ENCODE data around the gene DBX1.
"Not testable (repeated sequence)": the region's sequence is repeated elsewhere in the genome, so short reads cannot be mapped to it uniquely, and the experiment has no call there.

The DBX1 gene

DNA sequence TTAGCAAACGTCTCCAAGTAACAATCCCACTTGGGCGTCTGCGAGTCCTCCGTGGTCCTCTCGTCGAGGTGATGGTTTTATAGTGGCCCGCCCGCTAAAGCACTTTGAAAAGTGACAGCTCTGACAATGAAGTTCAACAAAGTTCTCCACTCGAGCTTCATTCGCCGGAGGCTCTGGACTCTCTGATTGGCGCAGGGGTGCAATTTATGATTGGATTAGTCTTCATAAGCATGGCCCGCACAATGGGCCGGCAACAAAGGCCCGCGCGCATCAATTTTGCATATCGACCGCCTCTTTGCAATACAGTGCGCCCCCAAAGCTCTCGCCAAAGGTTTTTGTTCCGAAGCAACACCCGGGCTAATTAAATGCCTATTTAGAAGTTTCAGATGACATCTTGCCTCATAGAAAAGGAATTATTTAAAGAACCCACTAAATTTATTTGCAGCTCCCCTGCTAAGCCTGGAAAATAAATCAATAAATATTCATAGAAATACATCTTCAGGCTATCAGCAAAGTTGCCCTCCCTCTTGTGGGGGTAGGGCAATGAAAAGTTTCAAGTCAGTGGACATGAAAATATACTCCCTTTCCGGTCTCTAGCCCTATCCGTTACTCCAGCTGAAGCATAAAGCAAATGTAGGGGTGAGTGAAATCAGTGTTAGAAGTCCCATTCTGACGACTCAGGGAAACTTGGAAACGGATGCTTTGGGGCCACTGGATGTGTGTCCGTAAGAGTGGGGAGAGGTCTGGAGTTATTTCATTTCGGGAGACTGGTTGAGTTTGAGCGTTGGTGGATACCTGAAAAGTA, at the start of gene DBX1:
Gene DBX1 (minus strand): TSS at position 51 of the 805 bp plus-strand sequence. CDS start 151 bp downstream, outside the sequence.
- DNase-seq (ENCODE audit: low read depth, low spot score): no peak

- no peak for DNase-seq (ENCODE audit: low read depth, low spot score)
Measured at GRCh38 chr11:20208622-20209111, 48.4 kb upstream of the DBX1 start.

- no peak for DNase-seq (ENCODE audit: low read depth, low spot score)
Measured at GRCh38 chr11:20207781-20208621, 47.7 kb upstream of the DBX1 start.

GRCh38 chr11:20205807-20206206, 45.5 kb upstream of the DBX1 start:
- no peak for DNase-seq (ENCODE audit: low read depth, low spot score)

DNA sequence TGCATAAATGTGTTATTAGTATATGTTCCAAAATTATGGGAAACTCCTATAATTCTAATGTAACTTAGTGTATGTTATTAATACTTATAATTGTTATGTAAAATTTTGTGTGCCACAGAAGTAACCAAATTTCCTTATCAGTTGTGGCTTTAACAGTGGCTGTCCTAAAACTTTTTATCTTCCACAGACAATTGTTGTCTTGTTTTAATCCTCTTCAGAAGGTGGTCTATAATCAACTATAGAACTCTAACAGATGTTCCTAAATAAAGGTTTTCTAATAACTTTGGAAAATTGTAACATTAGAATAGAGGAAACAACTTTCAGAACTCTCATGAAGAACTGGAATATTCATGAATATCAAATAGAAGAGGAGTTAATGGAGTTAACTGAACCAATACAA, 44.4 kb upstream of the DBX1 start:
- DNase-seq (ENCODE audit: low read depth, low spot score): no peak

DNA sequence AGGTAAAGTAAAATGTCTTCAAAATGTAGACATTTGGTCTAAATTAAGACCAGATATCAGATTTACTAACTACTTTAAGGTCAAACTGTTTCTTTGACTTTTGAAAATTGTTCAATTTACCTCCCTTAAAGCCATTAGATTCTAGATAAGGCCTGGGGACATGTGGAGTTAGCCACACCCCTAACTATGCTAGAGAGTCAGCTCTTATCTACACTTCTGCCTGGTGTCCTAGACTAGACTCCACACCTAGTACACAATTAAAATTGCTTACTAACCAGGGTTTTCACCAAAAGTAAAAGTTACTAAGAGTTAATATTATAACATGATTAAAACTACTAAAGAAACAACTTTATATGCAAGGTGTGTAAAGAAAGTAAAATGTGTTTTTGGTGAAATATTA, 43.6 kb upstream of the DBX1 start:
- no peak for DNase-seq (ENCODE audit: low read depth, low spot score)

DNA sequence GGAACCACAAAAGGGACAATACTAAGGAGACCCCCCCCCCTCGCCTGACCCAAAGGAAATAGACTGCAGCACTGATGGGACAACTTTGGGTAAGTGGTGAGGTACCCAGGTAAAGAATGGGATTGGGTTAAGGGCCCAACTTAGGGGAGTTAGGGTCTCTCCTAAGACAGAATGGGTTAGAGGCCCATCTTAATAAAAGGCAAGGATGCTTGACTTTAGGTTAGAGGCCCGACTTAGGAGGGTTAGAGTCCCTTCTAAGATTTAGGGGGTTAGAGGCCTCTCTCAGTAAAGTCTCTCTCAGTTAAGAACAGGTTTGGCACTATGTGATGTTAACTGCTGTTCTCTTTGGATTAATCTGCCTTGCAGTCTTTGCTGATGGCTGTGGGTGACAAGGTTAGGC, 41.0 kb upstream of the DBX1 start:
- no peak for DNase-seq (ENCODE audit: low read depth, low spot score)

- not testable (repeated sequence) for DNase-seq (ENCODE audit: low read depth, low spot score)
Measured at GRCh38 chr11:20200331-20200955, 40.2 kb upstream of the DBX1 start.

GRCh38 chr11:20197881-20198280, 37.6 kb upstream of the DBX1 start:
- no peak for DNase-seq (ENCODE audit: low read depth, low spot score)

DNA sequence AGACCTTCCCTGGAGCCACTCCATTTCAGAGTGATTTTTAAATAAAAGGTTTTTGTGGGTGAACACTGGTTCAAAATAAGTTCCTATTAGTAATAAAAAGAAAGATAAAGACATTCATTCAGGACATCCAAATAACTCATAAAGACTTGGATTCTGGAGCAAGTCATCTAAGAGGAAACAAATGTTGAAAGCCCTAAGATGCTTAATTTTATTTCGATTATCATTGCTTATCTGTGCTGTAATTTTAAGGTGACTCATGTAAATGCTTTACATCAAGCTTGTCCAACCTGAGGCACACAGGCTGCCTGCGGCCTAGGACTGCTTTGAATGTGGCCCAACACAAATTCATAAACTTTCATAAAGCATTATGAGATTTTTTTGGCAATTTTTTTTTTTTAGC, 34.2 kb upstream of the DBX1 start:
- no peak for DNase-seq (ENCODE audit: low read depth, low spot score)

GRCh38 chr11:20193307-20193706, 33.0 kb upstream of the DBX1 start:
- DNase-seq (ENCODE audit: low read depth, low spot score): no peak

GRCh38 chr11:20192641-20193040, 32.4 kb upstream of the DBX1 start:
- DNase-seq (ENCODE audit: low read depth, low spot score): no peak

GRCh38 chr11:20192151-20192550, 31.9 kb upstream of the DBX1 start:
- DNase-seq (ENCODE audit: low read depth, low spot score): no peak

GRCh38 chr11:20178976-20179375, 18.7 kb upstream of the DBX1 start:
- no peak for DNase-seq (ENCODE audit: low read depth, low spot score)

GRCh38 chr11:20177136-20177535, 16.9 kb upstream of the DBX1 start:
- no peak for DNase-seq (ENCODE audit: low read depth, low spot score)

DNA sequence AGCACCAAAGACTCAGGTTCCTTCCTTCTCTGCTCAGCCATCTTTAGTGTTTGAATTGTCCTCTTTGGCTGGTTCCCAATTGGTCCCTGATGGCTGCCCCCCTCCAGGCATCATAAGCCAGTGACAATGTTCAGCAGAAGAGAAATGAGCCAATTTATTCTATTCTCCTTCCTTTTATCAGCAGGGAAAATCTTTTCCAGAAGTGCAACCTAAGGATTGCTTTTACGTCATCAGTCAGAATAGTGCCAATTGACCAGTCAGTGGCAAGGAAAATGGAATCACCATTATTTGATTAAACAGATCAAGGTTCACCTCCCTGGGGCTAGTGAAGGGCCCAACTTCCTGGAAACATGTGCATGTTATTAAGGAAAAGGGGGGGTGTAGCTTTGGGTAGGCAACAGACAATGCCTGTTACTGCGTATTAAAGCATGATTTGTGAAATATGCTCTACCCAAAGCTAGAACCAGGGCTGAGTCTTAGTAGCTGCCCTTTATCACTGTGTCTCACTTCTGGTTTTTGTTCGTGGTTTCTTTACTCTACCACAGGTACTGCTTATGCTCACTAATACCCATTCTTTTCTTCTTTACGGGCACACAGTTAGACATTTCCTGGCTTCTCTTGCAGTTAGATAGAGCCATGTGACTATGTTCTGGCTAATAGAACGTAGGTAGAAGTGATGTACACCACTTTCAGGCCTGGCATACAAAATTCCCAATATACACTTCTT, 12.6 kb upstream of the DBX1 start:
- no peak for DNase-seq (ENCODE audit: low read depth, low spot score)

DNA sequence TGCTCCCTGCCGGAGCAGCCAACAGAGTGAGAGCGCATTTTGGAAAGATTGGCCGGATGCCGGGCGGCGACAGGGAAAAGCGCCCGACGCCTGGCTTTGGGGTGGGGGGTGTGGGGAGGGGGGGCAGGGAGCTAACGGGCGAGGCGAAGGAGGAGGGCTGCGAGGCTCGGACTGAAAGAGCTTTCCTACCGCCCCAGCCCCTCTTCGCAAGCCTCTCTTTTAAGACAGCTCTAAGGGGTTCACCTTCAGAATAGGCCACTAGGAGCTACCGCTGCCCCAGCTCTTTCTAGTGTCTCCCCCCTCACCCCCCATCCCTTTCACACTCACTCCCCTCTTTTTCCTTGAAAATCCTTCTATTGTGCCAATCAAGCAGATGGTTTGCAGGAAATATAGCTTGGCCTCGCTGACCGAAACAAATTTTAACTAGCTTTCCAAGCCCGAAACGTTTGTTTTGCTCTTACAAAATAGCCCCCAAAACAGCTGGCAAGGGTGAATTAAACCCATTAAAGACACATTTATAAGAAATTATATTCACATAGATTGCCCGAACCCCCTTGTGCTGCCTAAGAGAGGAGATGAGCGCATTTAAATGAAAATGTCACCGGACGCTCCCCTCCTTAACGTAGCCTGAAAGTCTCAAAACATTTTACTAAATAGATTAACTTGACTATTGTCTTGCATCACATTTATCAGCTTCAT, 3.7 kb upstream of the DBX1 start:
- no peak for DNase-seq (ENCODE audit: low read depth, low spot score)

GRCh38 chr11:20162824-20163782, 2.8 kb upstream of the DBX1 start:
- no peak for DNase-seq (ENCODE audit: low read depth, low spot score)

- no peak for DNase-seq (ENCODE audit: low read depth, low spot score)
Measured at GRCh38 chr11:20161923-20162744, 1.9 kb upstream of the DBX1 start.

Measured in activated naive CD8-positive, alpha-beta T cell treated with anti-CD3 and anti-CD28 coated beads, Interleukin-2, amount 50 U/mL, for 16 hours (primary cell).